SU-DHL-6 (cell line): ENCODE data around the gene SRSF7.

Experiments
- CTCF ChIP-seq: fragments of 200-600 bp; sonication (generic); IDR thresholded peaks from one replicate; pipeline ENCODE4 v1.5.1; 2017; ENCODE audit warnings: antibody characterized with exemption, mild to moderate bottlenecking, low read length, moderate library complexity; ENCODE audit not compliant: insufficient read depth, poor library complexity, severe bottlenecking
- EZH2phosphoT487 ChIP-seq: fragments of 200-600 bp; sonication (generic), shearing (Covaris generic); conservative IDR thresholded peaks from 2 replicates; pipeline ENCODE4 v1.6.1; 2018; ENCODE audit warnings: mild to moderate bottlenecking, antibody characterized with exemption, low read length, moderate library complexity, mixed read lengths

- no peak for TF ChIP-seq CTCF
- no peak for TF ChIP-seq EZH2phosphoT487
Observed at GRCh38 chr2:38731090-38731489, 20.1 kb downstream of the SRSF7 start.
